A549 (cell line): Measurements from ENCODE around the gene ZFHX2. TPM values are rescaled to one million over a fixed set of nuclear protein-coding genes. Genes with fewer than 3 reads are reported as not detected.

ENCODE experiments used
- ATAC-seq, 2 experiments: fragments of 200-7000 bp in 1 of 2; fragments of >200 bp in 1 of 2; cut with Nextera tagmentation in 1 of 2; cut with Tn5 transposase in 1 of 2; 3 replicates each; pipeline versions ENCODE4 v1.8.0 to v1.9.1; 2018 to 2020; ENCODE audit warnings: mild to moderate bottlenecking in 1 of 2, moderate library complexity in 1 of 2
- CTCF ChIA-PET: fragments of 300-600 bp; sonication (Branson Sonifier 250); formaldehyde crosslinking; extraction: SDS; loops from one replicate; lab custom pipeline; 2021; ENCODE audit warnings: antibody characterized with exemption, inconsistent platforms; lab: Yijun Ruan, JAX
- POLR2A ChIA-PET: fragments of 350-600 bp; formaldehyde crosslinking; extraction: SDS; loops from one replicate; lab custom pipeline; 2021; ENCODE audit warnings: antibody characterized with exemption, inconsistent platforms; lab: Yijun Ruan, JAX
- DNase-seq, 2 experiments: peaks; one replicate each; pipeline versions ENCODE4 v3.0.0 to v3.0.0-alpha.2; 2011 to 2016; ENCODE audit warnings: low read depth in 1 of 2, low spot score in 1 of 2
- FAIRE-seq: peaks from 2 replicates; lab custom pipeline; 2011; peaks lifted over from hg19 to GRCh38; lab: Jason Lieb, UNC
- H3K27ac ChIP-seq, 2 experiments: fragments of >200 bp; sonication (Bioruptor Twin); formaldehyde crosslinking; 3 replicates each; pipeline ENCODE4 v1.5.1; 2016 to 2017
- H3K4me1 ChIP-seq: fragments of >200 bp; sonication (Bioruptor Twin); formaldehyde crosslinking; 3 replicates; pipeline ENCODE4 v1.6.1; 2016
- H3K4me2 ChIP-seq: fragments of >200 bp; sonication (Bioruptor Twin); formaldehyde crosslinking; 3 replicates; pipeline ENCODE4 v1.6.1; 2016
- H3K4me3 ChIP-seq: fragments of >200 bp; sonication (Bioruptor Twin); formaldehyde crosslinking; 3 replicates; pipeline ENCODE4 v1.5.1; 2016
- H3K9me3 ChIP-seq: fragments of >200 bp; sonication (Bioruptor Twin); formaldehyde crosslinking; 3 replicates; pipeline ENCODE4 v1.6.1; 2016
- BHLHE40 ChIP-seq: IDR thresholded peaks from 2 replicates; pipeline ENCODE4 v1.6.1; 2012; ENCODE audit warnings: low read depth, low read length, inconsistent platforms
- CBX8 ChIP-seq: fragments of 200-600 bp; sonication (generic); IDR thresholded peaks from 2 replicates; pipeline ENCODE4 v1.6.1; 2016
- CHD4 ChIP-seq: fragments of 200-600 bp; sonication (generic); IDR thresholded peaks from 2 replicates; pipeline ENCODE4 v1.6.1; 2016; ENCODE audit warnings: antibody characterized with exemption, mild to moderate bottlenecking, borderline replicate concordance
- CTCF ChIP-seq: fragments of >200 bp; sonication (Bioruptor Twin); formaldehyde crosslinking; IDR thresholded peaks from 3 replicates; pipeline ENCODE4 v1.5.1; 2016
- EP300 ChIP-seq, 2 experiments: fragments of >200 bp; sonication (Bioruptor Twin); formaldehyde crosslinking; IDR thresholded peaks; 2 replicates in 1 of 2; 3 replicates in 1 of 2; pipeline ENCODE4 v1.6.1; 2016 to 2017
- FOSB ChIP-seq: fragments of 250-450 bp; sonication (Bioruptor Pico); IDR thresholded peaks from 2 replicates; pipeline ENCODE4 v1.5.0; 2020; ENCODE audit warnings: mild to moderate bottlenecking, moderate library complexity
- HES2 ChIP-seq: fragments of >200 bp; sonication (Bioruptor Twin); formaldehyde crosslinking; IDR thresholded peaks from 2 replicates; pipeline ENCODE4 v1.6.1; 2016
- HMGXB4 ChIP-seq: fragments of 250-450 bp; sonication (Bioruptor Pico); IDR thresholded peaks from 2 replicates; pipeline ENCODE4 v1.5.0; 2021; ENCODE audit warnings: mild to moderate bottlenecking, moderate library complexity, borderline replicate concordance
- JUNB ChIP-seq: fragments of >200 bp; sonication (Bioruptor Twin); formaldehyde crosslinking; IDR thresholded peaks from 2 replicates; pipeline ENCODE4 v1.6.1; 2016
- MYC ChIP-seq: IDR thresholded peaks from 2 replicates; pipeline ENCODE4 v1.6.1; 2012; ENCODE audit warnings: mild to moderate bottlenecking, inconsistent platforms, low read length, improper control_type of control experiment, borderline replicate concordance
- NFE2L2 ChIP-seq: fragments of 150-350 bp; conservative IDR thresholded peaks from 2 replicates; pipeline ENCODE4 v1.6.1; 2014; ENCODE audit warnings: low read length
- POLR2A ChIP-seq: IDR thresholded peaks from 2 replicates; pipeline ENCODE4 v1.6.1; 2012; ENCODE audit warnings: mild to moderate bottlenecking, low read length
- RAD21 ChIP-seq, 2 experiments: fragments of >200 bp in 1 of 2; sonication (Bioruptor Twin) in 1 of 2; formaldehyde crosslinking in 1 of 2; IDR thresholded peaks in 1 of 2; conservative IDR thresholded peaks in 1 of 2; 2 replicates in 1 of 2; 3 replicates in 1 of 2; pipeline ENCODE4 v1.6.1; 2012 to 2018; ENCODE audit warnings: inconsistent platforms in 1 of 2
- RCOR1 ChIP-seq: fragments of 150-350 bp; IDR thresholded peaks from 2 replicates; pipeline ENCODE4 v1.6.1; 2014; ENCODE audit warnings: antibody characterized with exemption, low read length, low read depth
- SREBF2 ChIP-seq: fragments of 450-650 bp; IDR thresholded peaks from 2 replicates; pipeline ENCODE4 v1.6.1; 2014; ENCODE audit warnings: mild to moderate bottlenecking, moderate library complexity
- TP53 ChIP-seq: fragments of 250-450 bp; sonication (Bioruptor Pico); IDR thresholded peaks from 2 replicates; pipeline ENCODE4 v1.5.0; 2021; ENCODE audit warnings: mild to moderate bottlenecking, moderate library complexity
- WGBS: methylation state at CpG from one replicate; pipeline ENCODE4 v1.1.6; 2017; ENCODE audit errors: missing lambda C conversion rate; 5-methylcytosine and 5-hydroxymethylcytosine counted together
- polyA plus RNA-seq, 4 experiments: library from polyadenylated mRNA; depleted of rRNA in 3 of 4; stranded (reverse); fragments of >200 nt; fragmentation: RNase III in 1 of 4; extraction: RNeasy Plus Mini Kit Qiagen cat#74134 plus additional on column Dnase treatment in 1 of 4; gene quantifications; 2 replicates in 3 of 4; 3 replicates in 1 of 4; pipeline ENCODE4 v1.2.3, GENCODE V29; 2011 to 2017
- TF ChIP-seq, protein P1 (sequence below): IDR thresholded peaks from 2 replicates; pipeline ENCODE4 v1.6.1; 2012

ZFHX2 gene
- polyA plus RNA-seq, 2 of the 4 experiments (the other 2 are of a cell fraction): 0.34 to 1.1 TPM

GRCh38 chr14:23572524-23572828 lies 20.9 kb upstream of the ZFHX2 start:
- no peak overlapping the region for H3K27ac ChIP-seq
- FAIRE-seq (no peak), DNase-seq (no peak), ATAC-seq (no peak)
- no peaks in the 10 kb centered on the region for H3K9me3 ChIP-seq
- TF ChIP-seq RAD21 (conservative IDR thresholded peaks at IDR 0.05 in 1 of 2, IDR thresholded peaks at IDR 0.05 in 1 of 2): no peak
- TF ChIP-seq NFE2L2: no peak
- TF ChIP-seq RCOR1: no peak
- TF ChIP-seq FOSB (CRISPR knock-in tag): no peak
- no peak for TF ChIP-seq HMGXB4 (CRISPR knock-in tag)
- TF ChIP-seq SREBF2: no peak
- WGBS: 61% methylated on average over 4 of the region's 4 CpGs
- H3K4me1 ChIP-seq: peaks cover 14% of the 10 kb centered on the region
- no peak overlapping the region for H3K4me2 ChIP-seq
- CTCF ChIA-PET: interaction anchor here (1.3 to 19.0 kb wide), 3 partner anchors 16 to 357 kb away, joined by 3 to 553 read pairs (median 13); partner anchors contain the start of gene NGDN
- POLR2A ChIA-PET: no interaction called here
- H3K4me3 ChIP-seq: no peak overlapping the region

- 64% methylated on average over 14 of the region's 14 CpGs for WGBS
- Histone ChIP-seq H3K9me3 (no peaks in the 10 kb centered on the region), H3K4me3 (no peak overlapping the region), H3K27ac (no peak overlapping the region), H3K4me2 (no peak overlapping the region), H3K4me1 (peaks cover 14% of the 10 kb centered on the region)
- FAIRE-seq: no peak
- no peak for ATAC-seq
- no peak for DNase-seq
- ChIA-PET POLR2A (no interaction called here), CTCF (interaction anchor here (0.9 to 19.0 kb wide), 6 partner anchors 10 to 357 kb away, joined by 3 to 553 read pairs (median 4); partner anchors contain the start of gene NGDN)
- TF ChIP-seq HES2 (no peak), RCOR1 (no peak), MYC (no peak), CTCF (no peak), CHD4 (no peak), BHLHE40 (no peak), POLR2A (no peak), TP53 (CRISPR knock-in tag) (no peak), EP300 (IDR thresholded peaks at IDR 0.05) (no peak), JUNB (no peak), CBX8 (no peak)
- TF ChIP-seq, protein P1, sequence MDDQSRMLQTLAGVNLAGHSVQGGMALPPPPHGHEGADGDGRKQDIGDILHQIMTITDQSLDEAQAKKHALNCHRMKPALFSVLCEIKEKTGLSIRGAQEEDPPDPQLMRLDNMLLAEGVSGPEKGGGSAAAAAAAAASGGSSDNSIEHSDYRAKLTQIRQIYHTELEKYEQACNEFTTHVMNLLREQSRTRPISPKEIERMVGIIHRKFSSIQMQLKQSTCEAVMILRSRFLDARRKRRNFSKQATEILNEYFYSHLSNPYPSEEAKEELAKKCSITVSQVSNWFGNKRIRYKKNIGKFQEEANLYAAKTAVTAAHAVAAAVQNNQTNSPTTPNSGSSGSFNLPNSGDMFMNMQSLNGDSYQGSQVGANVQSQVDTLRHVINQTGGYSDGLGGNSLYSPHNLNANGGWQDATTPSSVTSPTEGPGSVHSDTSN: no peak
- TF ChIP-seq, all 56 proteins: peak for 0
Observed at GRCh38 chr14:23571701-23572523, 20.3 kb upstream of the ZFHX2 start.
